ENCODE results near the gene PAK3. TPM values are rescaled to one million over a fixed set of nuclear protein-coding genes. Genes with fewer than 3 reads are reported as not detected.

PAK3 gene
- total RNA-seq, 1 experiment from 2014 or later, result 0.44 TPM

GRCh38 chrX:111216293-111216801 lies 120.4 kb downstream of the PAK3 start:
- in situ Hi-C loops (cut with HindIII; ENCODE audit: low sequenced_read_pairs), result no loop called here

GRCh38 chrX:111244235-111244750 lies 148.3 kb downstream of the PAK3 start:
- peak; percentile 7 for DNase-seq (ENCODE audit: low spot score)
- in situ Hi-C loops (cut with HindIII; ENCODE audit: low sequenced_read_pairs), result no loop called here

More at GRCh38 chrX:111216293-111216801, 120.4 kb downstream of the PAK3 start:
- DNase-seq (ENCODE audit: low spot score), result no peak

GRCh38 chrX:111254896-111255693 lies 159.1 kb downstream of the PAK3 start:
- in situ Hi-C loops (cut with HindIII; ENCODE audit: low sequenced_read_pairs), result no loop called here
- DNase-seq (ENCODE audit: low spot score), result no peak

- no peak for DNase-seq (ENCODE audit: low spot score)
- in situ Hi-C loops (cut with HindIII; ENCODE audit: low sequenced_read_pairs), result no loop called here
Observed at GRCh38 chrX:111257733-111258132, 161.7 kb downstream of the PAK3 start.

GRCh38 chrX:111259559-111259958 lies 163.6 kb downstream of the PAK3 start:
- DNase-seq (ENCODE audit: low spot score), result no peak
- in situ Hi-C loops (cut with HindIII; ENCODE audit: low sequenced_read_pairs), result no loop called here

- in situ Hi-C loops (cut with HindIII; ENCODE audit: low sequenced_read_pairs), result no loop called here
- DNase-seq (ENCODE audit: low spot score), result no peak
Observed at GRCh38 chrX:111260451-111260850, 164.5 kb downstream of the PAK3 start.

GRCh38 chrX:111262086-111262485 lies 166.1 kb downstream of the PAK3 start:
- DNase-seq (ENCODE audit: low spot score), result no peak
- in situ Hi-C loops (cut with HindIII; ENCODE audit: low sequenced_read_pairs), result no loop called here

GRCh38 chrX:111264385-111264784 lies 168.4 kb downstream of the PAK3 start:
- DNase-seq (ENCODE audit: low spot score), result no peak
- in situ Hi-C loops (cut with HindIII; ENCODE audit: low sequenced_read_pairs), result no loop called here

- in situ Hi-C loops (cut with HindIII; ENCODE audit: low sequenced_read_pairs), result no loop called here
- no peak for DNase-seq (ENCODE audit: low spot score)
Observed at GRCh38 chrX:111265486-111265885, 169.5 kb downstream of the PAK3 start.

- no peak for DNase-seq (ENCODE audit: low spot score)
- in situ Hi-C loops (cut with HindIII; ENCODE audit: low sequenced_read_pairs), result no loop called here
Observed at GRCh38 chrX:111268506-111268905, 172.5 kb downstream of the PAK3 start.

GRCh38 chrX:111270339-111270738 lies 174.3 kb downstream of the PAK3 start, which contains the start of gene CAPN6:
TSS of gene CAPN6 (minus strand) at chrX:111270483. CDS start at chrX:111263936, 6,547 bp downstream.
- in situ Hi-C loops (cut with HindIII; ENCODE audit: low sequenced_read_pairs), result no loop called here
- DNase-seq (ENCODE audit: low spot score), result no peak

Other genes starting within 250 kb of the PAK3 start
- not detected in 2 replicates for gene CAPN6, start 174.3 kb downstream of the PAK3 start, total RNA-seq (2014; rRNA removed; shearing (Covaris generic))